ENCODE measurements around the gene TMEM254.

GRCh38 chr10:80100861-80101695 is 22.6 kb downstream of the TMEM254 start:
- TF ChIP-seq EZH2 (IDR thresholded peaks at IDR 0.05; ENCODE audit: low read depth, unreplicated experiment) (no peak), JUNB (IDR thresholded peaks at IDR 0.05; ENCODE audit: unreplicated experiment) (no peak), CTCF (conservative IDR thresholded peaks at IDR 0.05; ENCODE audit: low read depth in 2 of 2) (no peak), CREB1 (CRISPR knock-in tag; IDR thresholded peaks at IDR 0.05; ENCODE audit: low read depth) (no peak)
